B cell (primary cell): ENCODE data around the gene MCOLN1. TPM values are rescaled to one million over a fixed set of nuclear protein-coding genes. Genes with fewer than 3 reads are reported as not detected.

ENCODE experiments used
- ATAC-seq: fragments of 200-7000 bp; cut with Tn5 transposase; one replicate; pipeline ENCODE4 v1.10.0; 2021; ENCODE audit warnings: low read depth, mild to moderate bottlenecking, moderate number of reproducible peaks, moderate library complexity
- CTCF ChIA-PET: fragments of 350-600 bp; sonication (Branson Sonifier 250); formaldehyde crosslinking; loops from one replicate; lab custom pipeline; 2021; ENCODE audit warnings: antibody characterized with exemption, inconsistent platforms; lab: Charles Lee
- POLR2A ChIA-PET: fragments of 350-600 bp; sonication (Branson Sonifier 250); formaldehyde crosslinking; loops from one replicate; lab custom pipeline; 2021; ENCODE audit warnings: antibody characterized with exemption; lab: Charles Lee
- DNase-seq: peaks from one replicate; pipeline ENCODE4 v3.0.0; 2013
- H2AFZ ChIP-seq: 2 replicates; pipeline ENCODE4 v1.6.1; 2012; ENCODE audit warnings: mild to moderate bottlenecking, low read depth, low read length; ENCODE audit not compliant: insufficient read depth, poor library complexity, severe bottlenecking
- H3K27ac ChIP-seq, 2 donors: 1 replicate in 1 of 2; 2 replicates in 1 of 2; pipeline ENCODE4 v1.5.1; 2012 to 2013; ENCODE audit warnings: low read length in 2 of 2, mild to moderate bottlenecking in 2 of 2, moderate library complexity in 1 of 2
- H3K27me3 ChIP-seq, 4 experiments: fragments of 200-600 bp in 1 of 4; sonication (generic) in 1 of 4; replicated peaks in 1 of 4; 1 replicate in 2 of 4; 2 replicates in 2 of 4; pipeline versions ENCODE4 v1.6.1 to v1.7.0; 2013 to 2016; ENCODE audit warnings: low read length in 3 of 4, mild to moderate bottlenecking in 2 of 4, mixed read lengths in 1 of 4, moderate library complexity in 1 of 4; ENCODE audit not compliant: insufficient read depth in 4 of 4, control insufficient read depth in 3 of 4; ENCODE audit errors: control extremely low read depth in 1 of 4
- H3K36me3 ChIP-seq, 2 experiments: replicated peaks in 1 of 2; 1 replicate in 1 of 2; 2 replicates in 1 of 2; pipeline versions ENCODE4 v1.6.1 to v1.7.1; 2013; ENCODE audit warnings: low read length in 1 of 2; ENCODE audit not compliant: insufficient read depth in 2 of 2, control insufficient read depth in 1 of 2; ENCODE audit errors: control extremely low read depth in 1 of 2, extremely low read depth in 1 of 2
- H3K4me1 ChIP-seq, 2 donors: fragments of 200-600 bp in 1 of 2; sonication (generic) in 1 of 2; 1 replicate in 1 of 2; 2 replicates in 1 of 2; pipeline versions ENCODE4 v1.5.1 to v1.6.1; 2013 to 2017; ENCODE audit warnings: low read length in 2 of 2; ENCODE audit not compliant: control insufficient read depth in 2 of 2, insufficient read depth in 2 of 2
- H3K4me2 ChIP-seq: replicated peaks from 2 replicates; pipeline ENCODE3; 2012; ENCODE audit warnings: mild to moderate bottlenecking, low read depth, low read length; ENCODE audit not compliant: poor library complexity, severe bottlenecking
- H3K4me3 ChIP-seq, 5 experiments: fragments of 200-600 bp in 1 of 5; sonication (generic) in 1 of 5; 1 replicate in 3 of 5; 2 replicates in 2 of 5; pipeline versions ENCODE4 v1.5.1 to v1.7.0; 2011 to 2016; ENCODE audit warnings: low read length in 4 of 5, mild to moderate bottlenecking in 4 of 5, low read depth in 2 of 5, control low read depth in 1 of 5, moderate library complexity in 1 of 5; ENCODE audit not compliant: insufficient read depth in 1 of 5; ENCODE audit errors: control extremely low read depth in 1 of 5, extremely low read depth in 1 of 5
- H3K79me2 ChIP-seq: fragments of 200-600 bp; sonication (generic); one replicate; pipeline ENCODE4 v1.6.0; 2016; ENCODE audit warnings: low read length; ENCODE audit not compliant: control insufficient read depth, insufficient read depth
- H3K9ac ChIP-seq: fragments of 200-600 bp; sonication (generic); 2 replicates; pipeline ENCODE4 v1.6.1; 2017; ENCODE audit warnings: mild to moderate bottlenecking, low read length, moderate library complexity
- H3K9me3 ChIP-seq, 3 donors: one replicate each; pipeline versions ENCODE4 v1.6.1 to v1.7.1; 2013; ENCODE audit warnings: low read length in 2 of 3; ENCODE audit not compliant: control insufficient read depth in 2 of 3, insufficient read depth in 1 of 3; ENCODE audit errors: control extremely low read depth in 1 of 3
- H4K20me1 ChIP-seq: 2 replicates; pipeline ENCODE4 v1.6.0; 2012; ENCODE audit warnings: mild to moderate bottlenecking, low read length; ENCODE audit not compliant: insufficient read depth, control insufficient read depth, poor library complexity, severe bottlenecking
- H3K27ac Mint-ChIP-seq: one replicate; pipeline ENCODE4 v1.8.0; 2021; ENCODE audit warnings: mixed read lengths
- H3K27me3 Mint-ChIP-seq: one replicate; pipeline ENCODE4 v1.8.0; 2021; ENCODE audit warnings: mixed read lengths
- H3K4me1 Mint-ChIP-seq: one replicate; pipeline ENCODE4 v1.8.0; 2021; ENCODE audit warnings: mixed read lengths
- H3K4me3 Mint-ChIP-seq: one replicate; pipeline ENCODE4 v1.8.0; 2021; ENCODE audit warnings: mixed read lengths
- H3K9me3 Mint-ChIP-seq: one replicate; pipeline ENCODE4 v1.8.0; 2022; ENCODE audit warnings: mixed read lengths; ENCODE audit not compliant: insufficient read depth
- EZH2 ChIP-seq: IDR thresholded peaks from 2 replicates; pipeline ENCODE4 v1.6.1; 2012; ENCODE audit warnings: borderline replicate concordance, low read depth, mild to moderate bottlenecking, moderate library complexity, low read length; ENCODE audit not compliant: insufficient read depth, poor library complexity, severe bottlenecking
- WGBS: methylation state at CpG from one replicate; pipeline ENCODE4 v1.1.5; 2013; ENCODE audit warnings: missing lambda C conversion rate; ENCODE audit not compliant: insufficient coverage; 5-methylcytosine and 5-hydroxymethylcytosine counted together
- intact Hi-C: fragments of 100-400 bp; cut with micrococcal nuclease; formaldehyde crosslinking; loops from one replicate; pipeline ENCODE4 v1.10.0; 2022
- polyA plus RNA-seq: library from polyadenylated mRNA; depleted of rRNA; stranded (reverse); fragments of >200 nt; gene quantifications from 2 replicates; pipeline ENCODE4 v1.2.3, GENCODE V29; 2012
- total RNA-seq, 2 donors: library from RNA; stranded (reverse); fragments of 120-200 nt in 1 of 2; gene quantifications; 1 replicate in 1 of 2; 2 replicates in 1 of 2; pipeline versions ENCODE4 v1.2.3 to v1.2.4, GENCODE V29; 2013 to 2022
- TF ChIP-seq, protein P1 (sequence below): fragments of 200-600 bp; IDR thresholded peaks from one replicate; pipeline ENCODE4 v1.8.0; 2022; ENCODE audit warnings: antibody characterized with exemption, mild to moderate bottlenecking

MCOLN1 gene
- total and polyA plus RNA-seq, 2 donors (not counting 1 experiment from before 2014, with no cell fraction given): 12.5 to 19.0 TPM

DNA sequence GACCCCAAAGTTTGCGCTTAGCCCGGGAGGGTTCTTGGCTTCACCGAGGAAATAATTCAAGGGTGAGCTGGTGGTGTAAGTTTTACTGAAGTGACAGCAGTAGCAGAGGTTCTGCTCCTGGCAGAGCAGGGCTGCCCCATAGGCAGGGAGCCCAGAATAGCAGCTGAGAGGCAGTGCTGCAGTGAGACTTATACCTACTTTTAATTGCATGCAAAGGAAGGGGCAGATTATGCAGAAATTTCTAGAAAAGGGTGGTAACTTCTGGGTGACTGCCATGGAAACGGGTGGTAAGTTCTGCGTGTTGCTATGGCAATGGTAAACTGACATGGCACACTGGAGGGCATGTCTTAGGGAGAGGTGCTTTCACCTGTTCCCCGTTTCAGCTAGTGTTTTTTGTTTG lies 55.7 kb downstream of the MCOLN1 start:
- H3K4me1 ChIP-seq: no peaks in the 10 kb centered on the region
- no peaks in the 10 kb centered on the region for H3K27me3 ChIP-seq
- H3K27ac ChIP-seq: no peak overlapping the region
- ChIA-PET CTCF (interaction anchor here (1.3 kb wide), 1 partner anchor 10 kb away, joined by 4 read pairs; no protein-coding TSS in a partner anchor), POLR2A (no interaction called here)
- no peak overlapping the region for H3K4me3 ChIP-seq
- H2AFZ ChIP-seq: no peak overlapping the region
- no peak for ATAC-seq
- H3K9me3 Mint-ChIP-seq: no peaks in the 10 kb centered on the region
- no peak for TF ChIP-seq EZH2
- TF ChIP-seq, protein P1, sequence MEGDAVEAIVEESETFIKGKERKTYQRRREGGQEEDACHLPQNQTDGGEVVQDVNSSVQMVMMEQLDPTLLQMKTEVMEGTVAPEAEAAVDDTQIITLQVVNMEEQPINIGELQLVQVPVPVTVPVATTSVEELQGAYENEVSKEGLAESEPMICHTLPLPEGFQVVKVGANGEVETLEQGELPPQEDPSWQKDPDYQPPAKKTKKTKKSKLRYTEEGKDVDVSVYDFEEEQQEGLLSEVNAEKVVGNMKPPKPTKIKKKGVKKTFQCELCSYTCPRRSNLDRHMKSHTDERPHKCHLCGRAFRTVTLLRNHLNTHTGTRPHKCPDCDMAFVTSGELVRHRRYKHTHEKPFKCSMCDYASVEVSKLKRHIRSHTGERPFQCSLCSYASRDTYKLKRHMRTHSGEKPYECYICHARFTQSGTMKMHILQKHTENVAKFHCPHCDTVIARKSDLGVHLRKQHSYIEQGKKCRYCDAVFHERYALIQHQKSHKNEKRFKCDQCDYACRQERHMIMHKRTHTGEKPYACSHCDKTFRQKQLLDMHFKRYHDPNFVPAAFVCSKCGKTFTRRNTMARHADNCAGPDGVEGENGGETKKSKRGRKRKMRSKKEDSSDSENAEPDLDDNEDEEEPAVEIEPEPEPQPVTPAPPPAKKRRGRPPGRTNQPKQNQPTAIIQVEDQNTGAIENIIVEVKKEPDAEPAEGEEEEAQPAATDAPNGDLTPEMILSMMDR: no peak
- DNase-seq: no peak
- no peaks in the 10 kb centered on the region for H3K4me1 Mint-ChIP-seq
- H4K20me1 ChIP-seq: no peaks in the 10 kb centered on the region
- intact Hi-C loops: no loop called here
- no peaks in the 10 kb centered on the region for H3K79me2 ChIP-seq
- no peak overlapping the region for H3K27ac Mint-ChIP-seq
- H3K4me2 ChIP-seq: no peak overlapping the region
- no peaks in the 10 kb centered on the region for H3K9me3 ChIP-seq
- peaks cover 10% of the 10 kb centered on the region for H3K27me3 Mint-ChIP-seq
- no peak overlapping the region for H3K4me3 Mint-ChIP-seq
- H3K36me3 ChIP-seq: no peaks in the 10 kb centered on the region
- 71% methylated on average over 6 of the region's 6 CpGs for WGBS
- no peak overlapping the region for H3K9ac ChIP-seq

DNA sequence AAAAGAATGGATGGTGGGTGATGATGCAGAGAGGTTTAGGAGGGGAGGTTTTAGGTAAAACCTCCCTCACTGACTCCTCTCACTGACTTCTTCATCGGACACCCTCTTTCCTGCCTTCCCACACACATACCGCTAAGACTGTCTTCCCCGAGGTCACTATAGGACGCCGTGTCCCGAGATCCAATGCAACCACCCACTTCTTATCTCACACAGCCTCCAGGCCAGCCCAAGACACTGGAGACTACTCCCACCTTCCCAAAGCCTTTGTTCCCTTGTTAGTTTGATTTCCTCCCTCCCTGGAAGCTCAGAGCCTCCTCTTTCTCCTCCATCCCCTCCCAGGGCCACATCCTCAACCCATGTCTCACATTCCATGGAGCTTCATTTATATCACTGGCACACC lies 56.8 kb downstream of the MCOLN1 start:
- Histone ChIP-seq H3K27me3 (no peaks in the 10 kb centered on the region), H4K20me1 (no peaks in the 10 kb centered on the region), H2AFZ (no peak overlapping the region), H3K9me3 (no peaks in the 10 kb centered on the region), H3K36me3 (no peaks in the 10 kb centered on the region), H3K9ac (no peak overlapping the region), H3K27ac (no peak overlapping the region), H3K4me1 (no peaks in the 10 kb centered on the region), H3K79me2 (no peaks in the 10 kb centered on the region), H3K4me2 (no peak overlapping the region), H3K4me3 (no peak overlapping the region)
- H3K4me3 Mint-ChIP-seq: no peak overlapping the region
- 82% methylated on average over 6 of the region's 6 CpGs for WGBS
- intact Hi-C loops: no loop called here
- ATAC-seq (no peak), DNase-seq (no peak)
- CTCF ChIA-PET: interaction anchor here (1.3 kb wide), 1 partner anchor 11 kb away, joined by 4 read pairs; no protein-coding TSS in a partner anchor
- H3K4me1 Mint-ChIP-seq: no peaks in the 10 kb centered on the region
- POLR2A ChIA-PET: interaction anchor here (0.6 kb wide), 1 partner anchor 11 kb away, joined by 7 read pairs; no protein-coding TSS in a partner anchor
- H3K9me3 Mint-ChIP-seq: no peaks in the 10 kb centered on the region
- TF ChIP-seq, protein P1: no peak
- H3K27me3 Mint-ChIP-seq: peaks cover 10% of the 10 kb centered on the region
- no peak overlapping the region for H3K27ac Mint-ChIP-seq
